ENCODE measurements around the gene LANCL2.

LANCL2 gene

DNA sequence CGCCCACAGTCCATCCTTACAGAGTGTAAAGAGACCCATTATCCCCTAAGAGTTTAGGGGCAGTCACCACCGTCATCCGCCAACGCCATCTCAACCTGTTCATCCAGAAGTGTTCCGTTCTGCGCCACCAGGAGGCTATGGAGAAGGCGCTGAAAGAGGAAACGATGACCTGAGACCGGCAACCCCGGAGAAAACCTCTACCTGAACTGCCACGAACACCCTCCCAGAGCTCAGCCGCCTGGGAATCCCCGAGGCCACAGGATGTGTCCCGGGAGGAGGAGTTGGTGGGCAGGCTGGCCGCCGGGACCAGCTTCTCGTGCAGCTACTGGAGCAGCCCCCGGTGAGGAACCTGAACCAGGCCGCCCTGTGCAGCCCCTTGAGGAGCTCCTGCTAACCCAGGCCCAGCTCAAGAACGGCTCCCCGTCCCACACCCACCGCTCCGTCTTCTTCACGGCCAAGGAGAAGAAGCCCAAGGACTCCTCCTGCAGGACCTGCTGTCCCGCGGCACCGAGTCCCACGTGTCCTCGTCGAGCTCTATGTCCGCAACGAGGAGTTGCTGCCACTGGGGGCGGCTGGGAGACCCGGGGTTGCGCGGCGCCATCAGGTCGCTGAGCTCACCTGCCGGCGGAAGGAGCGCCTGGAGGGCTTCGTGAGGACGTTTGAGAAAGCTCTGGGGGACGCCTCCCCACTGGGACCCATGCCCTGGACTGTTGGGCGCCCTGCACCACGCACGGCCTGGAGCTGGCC is 21.1 kb upstream of the LANCL2 start:
- DNase-seq (ENCODE audit: extremely low read depth, insufficient read length), result no peak
- H3K27me3 ChIP-seq (replicated peaks; ENCODE audit: control insufficient read depth, insufficient read depth, low read length), result no peaks in the 10 kb centered on the region
- H3K36me3 ChIP-seq (ENCODE audit: control insufficient read depth, insufficient read depth, low read length), result no peaks in the 10 kb centered on the region
- TF ChIP-seq, protein P1, sequence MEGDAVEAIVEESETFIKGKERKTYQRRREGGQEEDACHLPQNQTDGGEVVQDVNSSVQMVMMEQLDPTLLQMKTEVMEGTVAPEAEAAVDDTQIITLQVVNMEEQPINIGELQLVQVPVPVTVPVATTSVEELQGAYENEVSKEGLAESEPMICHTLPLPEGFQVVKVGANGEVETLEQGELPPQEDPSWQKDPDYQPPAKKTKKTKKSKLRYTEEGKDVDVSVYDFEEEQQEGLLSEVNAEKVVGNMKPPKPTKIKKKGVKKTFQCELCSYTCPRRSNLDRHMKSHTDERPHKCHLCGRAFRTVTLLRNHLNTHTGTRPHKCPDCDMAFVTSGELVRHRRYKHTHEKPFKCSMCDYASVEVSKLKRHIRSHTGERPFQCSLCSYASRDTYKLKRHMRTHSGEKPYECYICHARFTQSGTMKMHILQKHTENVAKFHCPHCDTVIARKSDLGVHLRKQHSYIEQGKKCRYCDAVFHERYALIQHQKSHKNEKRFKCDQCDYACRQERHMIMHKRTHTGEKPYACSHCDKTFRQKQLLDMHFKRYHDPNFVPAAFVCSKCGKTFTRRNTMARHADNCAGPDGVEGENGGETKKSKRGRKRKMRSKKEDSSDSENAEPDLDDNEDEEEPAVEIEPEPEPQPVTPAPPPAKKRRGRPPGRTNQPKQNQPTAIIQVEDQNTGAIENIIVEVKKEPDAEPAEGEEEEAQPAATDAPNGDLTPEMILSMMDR (IDR thresholded peaks at IDR 0.05; ENCODE audit: insufficient read depth, low read length, poor library complexity, severe bottlenecking), result no peak
- no peak overlapping the region for H3K4me3 ChIP-seq (replicated peaks; ENCODE audit: low read depth, low read length)

DNA sequence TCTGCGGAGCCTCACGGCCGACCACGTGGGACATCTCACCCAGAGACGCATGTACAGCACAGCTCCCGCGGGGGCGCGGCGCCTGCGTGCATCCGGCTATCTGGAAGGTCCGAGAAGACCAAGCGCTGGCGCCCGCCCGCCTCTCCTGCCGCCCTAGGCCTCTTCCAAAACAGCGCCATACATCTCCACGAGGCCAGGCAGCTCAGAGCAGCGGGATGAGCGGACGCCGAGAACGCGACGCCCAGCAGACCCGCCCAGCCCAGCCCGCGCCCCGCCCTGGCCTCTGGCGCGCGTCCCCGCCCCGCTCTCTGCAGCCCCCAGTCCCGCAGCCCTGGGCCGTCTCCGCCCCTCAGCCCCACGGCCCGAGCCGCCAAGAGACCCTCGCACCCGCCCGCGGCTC is 20.3 kb upstream of the LANCL2 start:
- TF ChIP-seq, protein P1 (IDR thresholded peaks at IDR 0.05; ENCODE audit: insufficient read depth, low read length, poor library complexity, severe bottlenecking), result no peak

DNA sequence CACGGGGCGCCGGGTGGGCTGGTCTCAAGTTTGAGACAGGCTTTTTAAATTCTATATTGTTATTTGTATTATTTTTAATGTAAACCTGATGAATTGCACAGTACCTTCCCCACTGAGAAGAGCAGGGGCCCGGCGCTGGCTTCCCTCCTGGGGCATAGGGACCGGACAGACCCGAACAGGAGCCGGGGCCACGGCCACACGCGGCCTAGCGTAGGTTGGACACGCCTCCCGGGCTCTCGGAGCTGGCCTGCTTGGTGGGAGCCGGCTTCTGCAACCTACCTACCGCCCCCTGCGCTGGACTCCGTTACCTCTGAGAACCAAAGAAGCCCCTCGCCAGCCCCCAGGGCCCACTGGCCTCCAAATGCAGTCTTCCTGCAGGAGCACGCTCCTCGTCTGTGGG is 19.8 kb upstream of the LANCL2 start:
- DNase-seq (ENCODE audit: extremely low read depth, insufficient read length), result no peak
- H3K4me3 ChIP-seq (replicated peaks; ENCODE audit: low read depth, low read length), result no peak overlapping the region
- no peaks in the 10 kb centered on the region for H3K36me3 ChIP-seq (ENCODE audit: control insufficient read depth, insufficient read depth, low read length)
- TF ChIP-seq, protein P1 (IDR thresholded peaks at IDR 0.05; ENCODE audit: insufficient read depth, low read length, poor library complexity, severe bottlenecking), result no peak
- no peaks in the 10 kb centered on the region for H3K27me3 ChIP-seq (replicated peaks; ENCODE audit: control insufficient read depth, insufficient read depth, low read length)

More for the DNA sequence above, 20.3 kb upstream of the LANCL2 start:
- no peaks in the 10 kb centered on the region for H3K36me3 ChIP-seq (ENCODE audit: control insufficient read depth, insufficient read depth, low read length)
- H3K27me3 ChIP-seq (replicated peaks; ENCODE audit: control insufficient read depth, insufficient read depth, low read length), result no peaks in the 10 kb centered on the region
- no peak for DNase-seq (ENCODE audit: extremely low read depth, insufficient read length)
- H3K4me3 ChIP-seq (replicated peaks; ENCODE audit: low read depth, low read length), result no peak overlapping the region

DNA sequence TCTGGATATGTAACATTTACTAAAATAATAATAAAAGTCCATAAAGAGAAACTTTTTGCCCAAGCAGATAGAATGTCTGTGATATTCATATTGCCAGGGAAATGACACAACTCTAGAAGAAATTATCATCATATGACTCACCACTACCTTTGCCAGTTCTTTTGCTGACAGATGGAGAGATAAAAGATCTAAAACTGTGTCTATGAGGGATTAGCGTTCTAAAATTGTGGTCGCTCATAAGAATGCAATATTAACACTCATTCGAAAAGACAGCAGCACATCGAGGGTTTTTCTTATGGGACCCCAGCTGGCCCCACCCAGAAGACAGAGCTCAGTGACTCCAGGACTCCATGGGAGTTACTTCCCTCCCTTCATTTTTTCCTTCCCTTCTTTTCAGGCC is 16.6 kb upstream of the LANCL2 start:
- TF ChIP-seq, protein P1 (IDR thresholded peaks at IDR 0.05; ENCODE audit: insufficient read depth, low read length, poor library complexity, severe bottlenecking), result no peak
- no peak overlapping the region for H3K4me3 ChIP-seq (replicated peaks; ENCODE audit: low read depth, low read length)
- no peaks in the 10 kb centered on the region for H3K27me3 ChIP-seq (replicated peaks; ENCODE audit: control insufficient read depth, insufficient read depth, low read length)
- no peaks in the 10 kb centered on the region for H3K36me3 ChIP-seq (ENCODE audit: control insufficient read depth, insufficient read depth, low read length)
- no peak for DNase-seq (ENCODE audit: extremely low read depth, insufficient read length)

DNA sequence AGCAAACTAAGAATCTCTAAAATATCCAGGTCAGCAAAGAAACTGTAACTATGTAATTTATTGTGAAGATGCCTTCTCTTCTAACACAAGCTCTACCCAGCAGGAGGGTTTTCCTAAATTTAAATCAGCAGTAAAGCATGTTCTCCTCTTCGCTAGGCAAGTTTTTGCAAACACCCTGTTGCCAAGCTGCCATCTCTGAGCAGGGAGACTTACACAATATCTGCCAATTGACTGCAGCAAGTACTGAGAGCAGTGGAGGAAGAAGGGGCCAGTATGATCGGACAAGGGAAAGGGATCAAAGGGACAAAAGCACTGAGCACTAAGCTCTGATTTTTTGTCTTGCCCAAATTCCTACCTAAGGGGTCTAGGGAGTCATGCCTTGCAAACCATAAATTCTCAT is 16.0 kb upstream of the LANCL2 start:
- TF ChIP-seq, protein P1 (IDR thresholded peaks at IDR 0.05; ENCODE audit: insufficient read depth, low read length, poor library complexity, severe bottlenecking), result no peak
- Histone ChIP-seq H3K4me3 (replicated peaks; ENCODE audit: low read depth, low read length) (no peak overlapping the region), H3K36me3 (ENCODE audit: control insufficient read depth, insufficient read depth, low read length) (no peaks in the 10 kb centered on the region), H3K27me3 (replicated peaks; ENCODE audit: control insufficient read depth, insufficient read depth, low read length) (no peaks in the 10 kb centered on the region)
- no peak for DNase-seq (ENCODE audit: extremely low read depth, insufficient read length)

Measured in GM06990 (cell line).